Measurements from ENCODE around the gene LRRC7. TPM values are rescaled to one million over a fixed set of nuclear protein-coding genes. Genes with fewer than 3 reads are reported as not detected.

Gene LRRC7
- total RNA-seq, 4 donors from 2014 or later, result 0.40 to 1.7 (median 0.63) TPM

DNA sequence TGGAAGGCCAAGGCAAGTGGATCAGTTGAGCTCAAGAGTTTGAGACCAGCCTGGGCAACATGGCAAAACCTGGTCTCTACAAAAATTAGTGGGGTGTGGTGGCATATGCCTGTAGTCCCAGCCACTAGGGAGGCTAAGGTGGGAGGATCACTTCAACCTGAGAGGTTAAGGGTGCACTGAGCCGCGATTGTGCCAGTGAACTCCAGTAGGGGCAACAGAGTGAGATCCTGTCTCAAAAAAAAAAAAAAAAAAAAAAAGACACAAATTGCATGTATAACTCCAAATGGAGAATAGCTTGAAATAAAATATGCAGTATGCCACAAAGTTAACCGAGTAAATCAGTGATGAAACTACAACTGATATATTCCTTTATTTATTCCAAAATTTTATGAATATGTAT lies 586.0 kb downstream of the LRRC7 start:
- no peak for DNase-seq
- Histone ChIP-seq H3K4me1 (no peaks in the 10 kb centered on the region), H3K36me3 (no peaks in the 10 kb centered on the region), H3K27ac (no peak overlapping the region), H3K4me3 (no peak overlapping the region), H3K27me3 (no peaks in the 10 kb centered on the region), H3K9me3 (no peaks in the 10 kb centered on the region)
- no peak for TF ChIP-seq POLR2A (IDR thresholded peaks at IDR 0.05)
- TF ChIP-seq, protein P1, sequence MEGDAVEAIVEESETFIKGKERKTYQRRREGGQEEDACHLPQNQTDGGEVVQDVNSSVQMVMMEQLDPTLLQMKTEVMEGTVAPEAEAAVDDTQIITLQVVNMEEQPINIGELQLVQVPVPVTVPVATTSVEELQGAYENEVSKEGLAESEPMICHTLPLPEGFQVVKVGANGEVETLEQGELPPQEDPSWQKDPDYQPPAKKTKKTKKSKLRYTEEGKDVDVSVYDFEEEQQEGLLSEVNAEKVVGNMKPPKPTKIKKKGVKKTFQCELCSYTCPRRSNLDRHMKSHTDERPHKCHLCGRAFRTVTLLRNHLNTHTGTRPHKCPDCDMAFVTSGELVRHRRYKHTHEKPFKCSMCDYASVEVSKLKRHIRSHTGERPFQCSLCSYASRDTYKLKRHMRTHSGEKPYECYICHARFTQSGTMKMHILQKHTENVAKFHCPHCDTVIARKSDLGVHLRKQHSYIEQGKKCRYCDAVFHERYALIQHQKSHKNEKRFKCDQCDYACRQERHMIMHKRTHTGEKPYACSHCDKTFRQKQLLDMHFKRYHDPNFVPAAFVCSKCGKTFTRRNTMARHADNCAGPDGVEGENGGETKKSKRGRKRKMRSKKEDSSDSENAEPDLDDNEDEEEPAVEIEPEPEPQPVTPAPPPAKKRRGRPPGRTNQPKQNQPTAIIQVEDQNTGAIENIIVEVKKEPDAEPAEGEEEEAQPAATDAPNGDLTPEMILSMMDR (IDR thresholded peaks at IDR 0.05), result no peak

- Histone ChIP-seq H3K27ac (no peak overlapping the region), H3K4me1 (no peaks in the 10 kb centered on the region), H3K9me3 (no peaks in the 10 kb centered on the region), H3K27me3 (no peaks in the 10 kb centered on the region), H3K4me3 (no peak overlapping the region), H3K36me3 (peaks cover 0 to 6% (median 0%) of the 10 kb centered on the region in 3 donors)
- no peak for DNase-seq
- TF ChIP-seq, protein P1 (IDR thresholded peaks at IDR 0.05), result no peak
- no peak for TF ChIP-seq POLR2A (IDR thresholded peaks at IDR 0.05)
Measured at GRCh38 chr1:70156529-70157120, 588.9 kb downstream of the LRRC7 start.

- DNase-seq, result no peak
- Histone ChIP-seq H3K36me3 (peaks cover 0 to 6% (median 0%) of the 10 kb centered on the region in 3 donors), H3K9me3 (no peaks in the 10 kb centered on the region), H3K27ac (no peak overlapping the region), H3K4me1 (no peaks in the 10 kb centered on the region), H3K4me3 (no peak overlapping the region), H3K27me3 (no peaks in the 10 kb centered on the region)
- TF ChIP-seq, protein P1 (IDR thresholded peaks at IDR 0.05), result no peak
- TF ChIP-seq POLR2A (IDR thresholded peaks at IDR 0.05), result no peak
Measured at GRCh38 chr1:70164350-70164749, 596.6 kb downstream of the LRRC7 start.

- Histone ChIP-seq H3K9me3 (no peaks in the 10 kb centered on the region), H3K27me3 (no peaks in the 10 kb centered on the region), H3K4me3 (no peak overlapping the region), H3K27ac (no peak overlapping the region), H3K36me3 (peaks cover 0 to 15% (median 0%) of the 10 kb centered on the region in 3 donors), H3K4me1 (no peaks in the 10 kb centered on the region)
- DNase-seq, result no peak
- TF ChIP-seq POLR2A (IDR thresholded peaks at IDR 0.05), result no peak
- TF ChIP-seq, protein P1 (IDR thresholded peaks at IDR 0.05), result no peak
Measured at GRCh38 chr1:70168283-70168682, 600.6 kb downstream of the LRRC7 start.

- TF ChIP-seq POLR2A (IDR thresholded peaks at IDR 0.05), result no peak
- TF ChIP-seq, protein P1 (IDR thresholded peaks at IDR 0.05), result no peak
- H3K4me1 ChIP-seq, result no peaks in the 10 kb centered on the region
- no peaks in the 10 kb centered on the region for H3K9me3 ChIP-seq
- no peak overlapping the region for H3K4me3 ChIP-seq
- H3K27me3 ChIP-seq, result no peaks in the 10 kb centered on the region
- no peak for DNase-seq
- H3K36me3 ChIP-seq, result peaks cover 0 to 15% (median 0%) of the 10 kb centered on the region in 3 donors
- no peak overlapping the region for H3K27ac ChIP-seq
Measured at GRCh38 chr1:70169018-70169839, 601.5 kb downstream of the LRRC7 start.
